ENCODE measurements around the gene CENPP.
A peak's percentile ranks its signal among the peaks of the same experiment; 100 is the strongest.

The CENPP gene

GRCh38 chr9:92325269-92325990 is at the start of gene CENPP, which contains the start of gene NOL8:
Gene CENPP (plus strand): TSS chr9:92325953.
Gene NOL8 (minus strand): TSS chr9:92325350. CDS start chr9:92324161, 1,189 bp downstream.
- no peak for TF ChIP-seq CTCF (conservative IDR thresholded peaks at IDR 0.05; ENCODE audit: low read depth)
- H3K27ac ChIP-seq: peak within 1 kb of the TSS; percentile 93
- ChIA-PET POLR2A (ENCODE audit: low non-redundant PET) (interaction anchor here (1.0 kb wide), 1 partner anchor 345 kb away, joined by 4 read pairs; the partner anchor contains the start of gene IPPK), CTCF (interaction anchor here (0.6 to 1.0 kb wide), 6 partner anchors 11 to 310 kb away, joined by 3 to 4 read pairs (median 3); no protein-coding TSS in a partner anchor)
- DNase-seq (ENCODE audit: low spot score): peak; percentile 98

- no peak for DNase-seq (ENCODE audit: low spot score)
- no peak for TF ChIP-seq CTCF (conservative IDR thresholded peaks at IDR 0.05; ENCODE audit: low read depth)
- POLR2A ChIA-PET (ENCODE audit: low non-redundant PET): no interaction called here
- CTCF ChIA-PET: interaction anchor here (0.7 to 2.0 kb wide), 3 partner anchors 56 to 142 kb away, joined by 3 to 4 read pairs (median 4); no protein-coding TSS in a partner anchor
- no peak overlapping the region for H3K27ac ChIP-seq
These were observed 49.3 kb upstream of the CENPP start for GRCh38 chr9:92276331-92277032.

GRCh38 chr9:92278110-92278509 is 47.6 kb upstream of the CENPP start:
- TF ChIP-seq CTCF (conservative IDR thresholded peaks at IDR 0.05; ENCODE audit: low read depth): no peak
- DNase-seq (ENCODE audit: low spot score): no peak
- ChIA-PET POLR2A (ENCODE audit: low non-redundant PET) (interaction anchor here (0.6 to 0.9 kb wide), 2 partner anchors 14 to 220 kb away, joined by 3 to 5 read pairs; no protein-coding TSS in a partner anchor), CTCF (interaction anchor here (0.6 kb wide), 3 partner anchors 21 to 178 kb away, joined by 3 to 5 read pairs (median 4); no protein-coding TSS in a partner anchor)
- H3K27ac ChIP-seq: no peak overlapping the region

GRCh38 chr9:92279302-92279701 is 46.5 kb upstream of the CENPP start:
- no peak for TF ChIP-seq CTCF (conservative IDR thresholded peaks at IDR 0.05; ENCODE audit: low read depth)
- CTCF ChIA-PET: interaction anchor here (0.6 to 1.7 kb wide), 6 partner anchors 10 to 145 kb away, joined by 3 to 6 read pairs (median 4); no protein-coding TSS in a partner anchor
- POLR2A ChIA-PET (ENCODE audit: low non-redundant PET): interaction anchor here (0.5 kb wide), 1 partner anchor 14 kb away, joined by 3 read pairs; no protein-coding TSS in a partner anchor
- DNase-seq (ENCODE audit: low spot score): no peak
- H3K27ac ChIP-seq: no peak overlapping the region

GRCh38 chr9:92289708-92290390 is 35.9 kb upstream of the CENPP start:
- no peak for DNase-seq (ENCODE audit: low spot score)
- no peak overlapping the region for H3K27ac ChIP-seq
- TF ChIP-seq CTCF (conservative IDR thresholded peaks at IDR 0.05; ENCODE audit: low read depth): no peak
- CTCF ChIA-PET: interaction anchor here (0.6 kb wide), 1 partner anchor 530 kb away, joined by 4 read pairs; no protein-coding TSS in a partner anchor
- POLR2A ChIA-PET (ENCODE audit: low non-redundant PET): no interaction called here
